Middle frontal gyrus (tissue), 1 donor: ENCODE results near the gene ADCY5.
"Not testable (repeated sequence)": the region's sequence is repeated elsewhere in the genome, so short reads cannot be mapped to it uniquely, and the experiment has no call there.

Experiments used
- DNase-seq: peaks from one replicate; pipeline ENCODE4 v3.0.0-alpha.2; 2015; ENCODE audit warnings: low spot score; ENCODE audit errors: extremely low spot score

Gene ADCY5

GRCh38 chr3:123448536-123449101 is at the start of gene ADCY5:
Gene ADCY5, minus strand, starts transcription at chr3:123449090. Its CDS starts 545 bp downstream, at chr3:123448545.
- no peak for DNase-seq

- no peak for DNase-seq
These were observed 45.0 kb upstream of the ADCY5 start for GRCh38 chr3:123493912-123494311.

- no peak for DNase-seq
These were observed 43.2 kb upstream of the ADCY5 start for GRCh38 chr3:123491966-123492587.

- DNase-seq = peak; percentile 75
These were observed 40.6 kb upstream of the ADCY5 start for GRCh38 chr3:123489400-123490004.

- DNase-seq = no peak
These were observed 39.9 kb upstream of the ADCY5 start for GRCh38 chr3:123488645-123489347.

- not testable (repeated sequence) for DNase-seq
These were observed 38.2 kb upstream of the ADCY5 start for GRCh38 chr3:123487063-123487462.

- no peak for DNase-seq
These were observed 37.6 kb upstream of the ADCY5 start for GRCh38 chr3:123486460-123486859.

GRCh38 chr3:123485551-123485950 is 36.7 kb upstream of the ADCY5 start:
- DNase-seq = no peak

GRCh38 chr3:123483146-123483545 is 34.3 kb upstream of the ADCY5 start:
- no peak for DNase-seq

- no peak for DNase-seq
These were observed 33.0 kb upstream of the ADCY5 start for GRCh38 chr3:123481722-123482457.

GRCh38 chr3:123481071-123481470 is 32.2 kb upstream of the ADCY5 start:
- DNase-seq = no peak

- DNase-seq = no peak
These were observed 31.5 kb upstream of the ADCY5 start for GRCh38 chr3:123480428-123480827.

- no peak for DNase-seq
These were observed 31.0 kb upstream of the ADCY5 start for GRCh38 chr3:123479891-123480290.

GRCh38 chr3:123478314-123478713 is 29.4 kb upstream of the ADCY5 start:
- no peak for DNase-seq

- no peak for DNase-seq
These were observed 28.3 kb upstream of the ADCY5 start for GRCh38 chr3:123476967-123477750.

- no peak for DNase-seq
These were observed 26.9 kb upstream of the ADCY5 start for GRCh38 chr3:123475786-123476185.

GRCh38 chr3:123471106-123471505 is 22.2 kb upstream of the ADCY5 start:
- DNase-seq = no peak

- no peak for DNase-seq
These were observed 20.6 kb upstream of the ADCY5 start for GRCh38 chr3:123469323-123469995.

GRCh38 chr3:123467046-123467445 is 18.2 kb upstream of the ADCY5 start:
- DNase-seq = no peak

GRCh38 chr3:123464211-123464610 is 15.3 kb upstream of the ADCY5 start:
- DNase-seq = no peak
